Ishikawa (cell line): Measurements from ENCODE around the gene SPINK9.

Experiments
- CEBPB ChIP-seq: IDR thresholded peaks from 2 replicates; pipeline ENCODE4 v1.6.1; 2012
- CREB1 ChIP-seq: IDR thresholded peaks from 2 replicates; pipeline ENCODE4 v1.6.1; 2012; ENCODE audit warnings: low read depth
- EGR1 ChIP-seq: IDR thresholded peaks from 2 replicates; pipeline ENCODE4 v1.6.1; 2012
- EP300 ChIP-seq: IDR thresholded peaks from 2 replicates; pipeline ENCODE4 v1.6.1; 2012; ENCODE audit warnings: borderline replicate concordance
- FOXM1 ChIP-seq: IDR thresholded peaks from 2 replicates; pipeline ENCODE4 v1.6.1; 2012; ENCODE audit warnings: low read depth, borderline replicate concordance
- MAX ChIP-seq: IDR thresholded peaks from 2 replicates; pipeline ENCODE4 v1.6.1; 2012
- TAF1 ChIP-seq: IDR thresholded peaks from 2 replicates; pipeline ENCODE4 v1.6.1; 2012; ENCODE audit warnings: low read depth, mild to moderate bottlenecking
- TEAD4 ChIP-seq: IDR thresholded peaks from 2 replicates; pipeline ENCODE4 v1.6.1; 2012
- YY1 ChIP-seq: IDR thresholded peaks from 2 replicates; pipeline ENCODE4 v1.6.1; 2012; ENCODE audit warnings: low read depth
- ZBTB7A ChIP-seq: IDR thresholded peaks from 2 replicates; pipeline ENCODE4 v1.6.1; 2012; ENCODE audit warnings: low read depth

DNA sequence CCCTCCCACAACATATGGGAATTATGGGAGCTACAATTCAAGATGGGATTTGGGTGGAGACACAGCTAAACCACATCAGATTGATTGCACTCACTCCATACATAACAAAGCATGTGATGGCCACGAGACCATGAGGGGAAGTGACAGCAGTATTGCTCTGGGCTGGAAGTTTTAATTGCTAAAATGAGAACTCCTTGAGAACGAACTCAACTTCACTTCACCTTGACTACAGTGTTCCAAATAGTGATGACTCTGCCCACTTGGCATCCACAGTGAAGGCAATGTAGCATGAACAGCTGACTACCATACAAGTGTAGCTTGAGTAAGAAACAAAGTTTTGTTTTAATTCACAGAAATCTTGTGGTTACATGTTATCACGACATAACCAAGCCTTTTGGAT is 23.9 kb upstream of the SPINK9 start:
- TF ChIP-seq CEBPB, result no peak
- no peak for TF ChIP-seq TEAD4
- TF ChIP-seq TAF1, result no peak
- TF ChIP-seq ZBTB7A, result no peak
- TF ChIP-seq CREB1, result no peak
- no peak for TF ChIP-seq MAX
- no peak for TF ChIP-seq FOXM1
- TF ChIP-seq EGR1, result no peak
- no peak for TF ChIP-seq EP300
- TF ChIP-seq YY1, result no peak
